Adrenal gland (tissue), 12 donors: ENCODE measurements around the gene MBNL2. TPM values are rescaled to one million over a fixed set of nuclear protein-coding genes. Genes with fewer than 3 reads are reported as not detected.
A peak's percentile ranks its signal among the peaks of the same experiment; 100 is the strongest.

Experiments
- DNase-seq, 7 donors: peaks; one replicate each; pipeline ENCODE4 v3.0.0-alpha.2; 2019 to 2020
- H3K27ac ChIP-seq, 5 donors: fragments of 200-600 bp; sonication (generic) in 4 of 5; 1 replicate in 3 of 5; 2 replicates in 2 of 5; pipeline versions ENCODE4 v1.5.1 to v1.8.0; 2016 to 2020; ENCODE audit warnings: mild to moderate bottlenecking in 1 of 5
- H3K27me3 ChIP-seq: fragments of 200-600 bp; 2 replicates; pipeline ENCODE4 v1.8.0; 2021
- H3K36me3 ChIP-seq, 2 donors: fragments of 200-600 bp; replicated peaks in 1 of 2; 1 replicate in 1 of 2; 2 replicates in 1 of 2; pipeline versions ENCODE4 v1.5.1 to v1.8.0; 2018 to 2022
- H3K4me1 ChIP-seq, 2 donors: fragments of 200-600 bp; replicated peaks in 1 of 2; 1 replicate in 1 of 2; 2 replicates in 1 of 2; pipeline versions ENCODE4 v1.5.1 to v1.8.0; 2018 to 2021
- H3K4me3 ChIP-seq, 4 donors: fragments of 200-600 bp; sonication (generic) in 3 of 4; one replicate each; pipeline ENCODE4 v1.5.1; 2016 to 2018
- H3K9me3 ChIP-seq, 3 donors: fragments of 200-600 bp; sonication (generic) in 1 of 3; replicated peaks in 1 of 3; 1 replicate in 2 of 3; 2 replicates in 1 of 3; pipeline versions ENCODE4 v1.5.1 to v1.8.0; 2016 to 2021
- CTCF ChIP-seq, 6 experiments: fragments of 450-650 bp in 4 of 6; fragments of 200-600 bp in 2 of 6; sonication (generic) in 1 of 6; IDR thresholded peaks; 1 replicate in 5 of 6; 2 replicates in 1 of 6; pipeline versions ENCODE4 v1.5.1 to v1.8.0; 2016 to 2021; ENCODE audit warnings: antibody characterized with exemption in 6 of 6, mild to moderate bottlenecking in 2 of 6, moderate library complexity in 1 of 6
- POLR2A ChIP-seq, 2 donors: fragments of 450-650 bp; IDR thresholded peaks; one replicate each; pipeline ENCODE4 v1.6.1; 2017; ENCODE audit warnings: antibody characterized with exemption in 2 of 2, mild to moderate bottlenecking in 2 of 2, moderate library complexity in 1 of 2
- WGBS, 4 donors: extraction: QIAGEN DNeasy Blood & Tissue Kit in 2 of 4; methylation state at CpG; one replicate each; pipeline versions ENCODE4 v1.1.5 to v1.1.7; 2013 to 2017; 5-methylcytosine and 5-hydroxymethylcytosine counted together
- intact Hi-C, 2 donors: fragments of 100-400 bp; cut with DNase I; formaldehyde crosslinking; loops; one replicate each; pipeline versions ENCODE4 v1.14.1 to v1.15.0; 2022 to 2023
- polyA plus RNA-seq, 3 donors: library from polyadenylated mRNA; stranded (reverse); fragments of 200-250 nt in 2 of 3; fragments of 350-450 nt in 1 of 3; fragmentation: Illumina TruSeq in 1 of 3; extraction: RNeasy Lipid Tissue Mini Kit (QIAGEN cat#74804) in 1 of 3; gene quantifications; one replicate each; pipeline ENCODE4 v1.2.3, GENCODE V29; 2013 to 2014
- total RNA-seq, 9 donors: library from RNA; depleted of rRNA in 4 of 9; stranded (reverse); fragments of >200 nt in 4 of 9; fragments of 120-200 nt in 1 of 9; fragmentation: NEBNext Ultra II Directional in 1 of 9; extraction: Animal tissue kit (Norgen Biotek cat#: 25700) in 1 of 9; gene quantifications; one replicate each; pipeline versions ENCODE4 v1.1.0 to v1.2.4, GENCODE V29; 2013 to 2023
- donor health status: healthy with polysubstance abuse.
- donor health status: Bipolar disorder and iron deficiency.
- donor health status: DM: yes; HTN: yes; CAD: no.
- donor health status: DM: no; HTN: no; CAD: no.
- donor health status: DM: no; HTN: no; CAD: no.
- donor health status: DM: yes; HTN: yes; CAD: no.

Gene MBNL2
- total and polyA plus RNA-seq, 12 donors: 29.2 to 250 (median 130) TPM

GRCh38 chr13:97359181-97360057 lies 137.3 kb downstream of the MBNL2 start:
- H3K9me3 ChIP-seq: no peaks in the 10 kb centered on the region
- H3K36me3 ChIP-seq: peaks cover 0 to 44% of the 10 kb centered on the region in 2 donors
- H3K4me3 ChIP-seq: no peak overlapping the region
- no peaks in the 10 kb centered on the region for H3K27me3 ChIP-seq
- intact Hi-C loops: loop anchor here (5.0 to 10.0 kb wide), 3 partner anchors 135 to 325 kb away; partner anchors contain the start of gene MBNL2 (in 2 of the 2)
- 29 to 37% (median 33%) methylated on average over 8 of the region's 8 CpGs for WGBS, 4 donors
- no peak for TF ChIP-seq POLR2A (IDR thresholded peaks at IDR 0.05)
- TF ChIP-seq CTCF (IDR thresholded peaks at IDR 0.05): peak; percentile 81 to 94 (median 86)
- peak; percentile 44 to 85 (median 57) for DNase-seq
- peaks cover 0 to 27% of the 10 kb centered on the region in 2 donors for H3K4me1 ChIP-seq
- peak overlapping the region in 1 of 5 donors; percentile 26 for H3K27ac ChIP-seq

DNA sequence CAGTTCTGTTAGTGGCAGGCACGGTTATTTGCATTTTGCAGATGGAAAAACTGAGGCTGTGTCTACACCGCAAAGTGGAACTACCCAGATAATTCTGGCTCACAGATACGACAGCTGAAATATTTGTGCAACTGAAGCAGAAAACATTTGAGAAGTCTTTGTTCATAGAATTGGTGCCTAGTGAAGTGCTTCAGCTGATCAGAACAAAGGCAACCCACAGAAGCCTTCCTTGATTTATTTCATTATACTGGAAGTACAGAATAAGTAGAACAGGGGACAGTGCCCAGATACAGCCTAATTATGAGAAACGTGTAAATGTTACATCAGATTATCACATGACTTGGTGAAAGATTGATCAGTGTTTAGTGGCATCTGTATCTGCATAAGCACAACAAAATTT lies 138.5 kb downstream of the MBNL2 start:
- WGBS, 4 donors: 73 to 81% (median 80%) methylated on average over 4 of the region's 4 CpGs
- H3K27ac ChIP-seq: no peak overlapping the region
- H3K36me3 ChIP-seq: peaks cover 0 to 42% of the 10 kb centered on the region in 2 donors
- no peaks in the 10 kb centered on the region for H3K27me3 ChIP-seq
- H3K9me3 ChIP-seq: no peaks in the 10 kb centered on the region
- TF ChIP-seq POLR2A (IDR thresholded peaks at IDR 0.05): no peak
- TF ChIP-seq CTCF (IDR thresholded peaks at IDR 0.05): no peak
- intact Hi-C loops: loop anchor here in 1 of 2 donors (10.0 kb wide), 1 partner anchor 326 kb away; no protein-coding TSS in a partner anchor
- peaks cover 0 to 21% of the 10 kb centered on the region in 2 donors for H3K4me1 ChIP-seq
- no peak overlapping the region for H3K4me3 ChIP-seq
- DNase-seq: no peak

GRCh38 chr13:97364031-97364430 lies 141.9 kb downstream of the MBNL2 start:
- peaks cover 0 to 31% of the 10 kb centered on the region in 2 donors for H3K36me3 ChIP-seq
- TF ChIP-seq POLR2A (IDR thresholded peaks at IDR 0.05) (no peak), CTCF (IDR thresholded peaks at IDR 0.05) (no peak)
- intact Hi-C loops: loop anchor here in 1 of 2 donors (10.0 kb wide), 1 partner anchor 329 kb away; no protein-coding TSS in a partner anchor
- H3K9me3 ChIP-seq: no peaks in the 10 kb centered on the region
- 97 to 100% (median 99%) methylated on average over 1 of the region's 1 CpG for WGBS, 4 donors
- H3K27me3 ChIP-seq: no peaks in the 10 kb centered on the region
- no peak overlapping the region for H3K27ac ChIP-seq
- no peak overlapping the region for H3K4me3 ChIP-seq
- peaks cover 8 to 32% of the 10 kb centered on the region in 2 donors for H3K4me1 ChIP-seq
- no peak for DNase-seq

DNA sequence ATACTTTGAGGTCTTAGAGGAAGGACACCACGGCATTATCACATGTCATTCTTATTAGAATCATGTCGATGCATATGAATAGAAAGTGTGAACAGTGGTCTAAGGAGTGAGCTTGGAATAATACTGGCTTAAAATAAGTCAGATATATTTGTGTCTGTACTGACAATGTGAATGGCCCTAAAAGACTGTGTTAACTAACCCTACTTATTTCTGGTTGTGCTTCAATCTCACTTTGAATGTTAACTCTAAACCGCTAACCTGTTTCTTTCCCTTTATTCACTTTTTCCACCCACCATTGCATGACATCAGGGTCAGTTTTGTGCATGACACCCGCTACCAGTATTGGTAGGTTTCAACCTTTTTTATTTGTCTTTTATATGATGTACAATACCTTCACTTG lies 142.7 kb downstream of the MBNL2 start:
- Histone ChIP-seq H3K4me3 (no peak overlapping the region), H3K36me3 (peaks cover 0 to 30% of the 10 kb centered on the region in 2 donors), H3K4me1 (peaks cover 9 to 32% of the 10 kb centered on the region in 2 donors), H3K27me3 (no peaks in the 10 kb centered on the region), H3K27ac (no peak overlapping the region), H3K9me3 (no peaks in the 10 kb centered on the region)
- no peak for TF ChIP-seq CTCF (IDR thresholded peaks at IDR 0.05)
- TF ChIP-seq POLR2A (IDR thresholded peaks at IDR 0.05): no peak
- WGBS, 4 donors: 75 to 82% (median 80%) methylated on average over 4 of the region's 4 CpGs
- intact Hi-C loops: loop anchor here in 1 of 2 donors (10.0 kb wide), 1 partner anchor 330 kb away; no protein-coding TSS in a partner anchor
- no peak for DNase-seq
